NCI-H774 (cell line): Measurements from ENCODE around the gene ERVFRD-1.
"Not testable (repeated sequence)": the region's sequence is repeated elsewhere in the genome, so short reads cannot be mapped to it uniquely, and the experiment has no call there.

Experiments
- DNase-seq: peaks from one replicate; lab custom pipeline; 2025; lab: John Stamatoyannopoulos, UW

The ERVFRD-1 gene

DNA sequence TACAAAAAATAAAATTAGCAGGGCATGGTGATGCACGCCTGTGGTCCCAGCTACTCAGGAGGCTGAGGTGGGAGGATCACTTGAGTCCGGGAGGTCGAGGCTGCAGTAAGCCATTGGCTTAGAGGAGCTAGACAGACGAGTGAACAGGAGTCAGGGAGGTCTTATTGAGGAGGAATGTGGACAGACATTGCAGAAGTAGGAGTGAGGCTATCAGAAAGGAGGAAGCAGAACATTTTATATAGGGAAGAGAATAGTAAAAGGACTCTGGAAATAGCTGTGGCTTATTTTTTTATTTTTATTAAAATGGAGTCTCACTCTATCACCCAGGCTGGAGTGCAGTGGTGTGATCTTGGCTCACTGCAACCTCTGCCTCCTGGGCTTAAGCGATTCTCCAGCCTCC is 20.4 kb downstream of the ERVFRD-1 start:
- DNase-seq = not testable (repeated sequence)

DNA sequence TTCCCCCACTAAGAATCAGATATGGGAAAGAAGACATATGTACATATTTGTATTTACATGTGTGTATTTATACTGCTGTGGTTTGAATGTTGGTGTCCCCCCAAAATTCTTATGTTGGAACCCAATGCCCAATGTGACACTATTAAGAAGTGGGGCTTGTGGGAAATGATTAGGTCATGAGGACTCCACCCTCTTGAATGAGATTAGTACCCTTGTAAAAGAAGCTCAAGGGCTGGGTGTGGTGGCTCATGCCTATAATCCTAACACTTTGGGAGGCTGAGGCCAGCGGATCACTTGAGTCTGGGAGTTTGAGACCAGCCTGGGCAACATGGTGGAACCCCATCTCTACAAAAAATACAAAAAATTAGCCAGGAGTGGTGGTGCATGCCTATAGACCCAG is 21.8 kb downstream of the ERVFRD-1 start:
- no peak for DNase-seq

DNA sequence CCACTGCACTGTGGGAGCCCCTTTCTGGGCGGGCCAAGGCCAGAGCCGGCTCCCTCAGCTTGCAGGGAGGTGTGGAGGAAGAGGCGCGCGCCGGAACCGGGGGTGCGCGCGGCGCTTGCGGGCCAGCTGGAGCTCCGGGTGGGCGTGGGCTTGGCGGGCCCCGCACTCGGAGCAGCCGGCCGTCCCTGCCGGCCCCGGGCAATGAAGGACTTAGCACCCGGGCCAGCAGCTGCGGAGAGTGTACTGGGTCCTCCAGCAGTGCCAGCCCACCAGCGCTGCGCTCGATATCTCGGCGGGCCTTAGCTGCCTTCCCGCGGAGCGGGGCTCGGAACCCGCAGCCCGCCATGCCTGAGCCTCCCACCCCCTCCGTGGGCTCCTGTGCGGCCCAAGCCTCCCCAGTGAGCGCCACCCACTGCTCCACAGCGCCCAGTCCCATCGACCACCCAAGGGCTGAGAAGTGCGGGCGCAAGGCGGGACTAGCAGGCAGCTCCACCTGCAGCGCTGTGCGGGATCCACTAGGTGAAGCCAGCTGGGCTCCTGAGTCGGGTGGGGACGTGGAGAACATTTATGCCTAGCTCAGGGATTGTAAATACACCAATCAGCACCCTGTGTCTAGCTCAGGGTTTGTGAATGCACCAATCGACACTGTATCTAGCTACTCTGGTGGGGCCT is 24.2 kb downstream of the ERVFRD-1 start:
- not testable (repeated sequence) for DNase-seq

DNA sequence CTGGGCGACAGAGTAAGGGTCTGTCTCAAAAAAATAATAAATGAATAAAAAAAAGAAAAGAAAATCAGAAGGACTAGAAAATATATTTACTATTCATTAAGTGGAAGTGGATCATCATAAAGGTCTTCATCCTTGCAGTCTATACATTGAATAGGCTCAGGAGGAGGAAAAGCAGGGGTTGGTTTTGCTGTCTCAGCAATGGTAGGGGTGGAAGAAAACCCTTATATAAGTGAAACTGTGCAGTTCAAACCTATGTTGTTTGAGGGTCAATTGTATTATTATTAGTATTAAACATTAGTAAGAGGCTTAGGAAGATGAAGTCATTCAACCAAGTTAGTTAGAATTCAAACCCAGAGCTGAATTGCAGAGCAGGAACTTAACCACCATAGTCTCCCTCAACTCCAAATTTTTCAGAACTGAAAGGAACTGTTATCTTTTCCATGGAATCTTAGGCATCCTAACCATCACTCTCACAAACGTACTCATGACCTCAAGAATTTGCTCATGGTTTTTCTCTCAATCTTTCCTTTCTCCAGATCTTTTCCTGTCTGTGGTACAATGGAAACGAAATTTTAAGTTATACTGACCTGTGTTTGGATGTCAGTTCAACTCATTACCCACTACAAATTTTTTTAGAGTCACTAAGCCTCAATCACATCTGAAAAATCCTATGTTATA is 25.6 kb downstream of the ERVFRD-1 start:
- no peak for DNase-seq

DNA sequence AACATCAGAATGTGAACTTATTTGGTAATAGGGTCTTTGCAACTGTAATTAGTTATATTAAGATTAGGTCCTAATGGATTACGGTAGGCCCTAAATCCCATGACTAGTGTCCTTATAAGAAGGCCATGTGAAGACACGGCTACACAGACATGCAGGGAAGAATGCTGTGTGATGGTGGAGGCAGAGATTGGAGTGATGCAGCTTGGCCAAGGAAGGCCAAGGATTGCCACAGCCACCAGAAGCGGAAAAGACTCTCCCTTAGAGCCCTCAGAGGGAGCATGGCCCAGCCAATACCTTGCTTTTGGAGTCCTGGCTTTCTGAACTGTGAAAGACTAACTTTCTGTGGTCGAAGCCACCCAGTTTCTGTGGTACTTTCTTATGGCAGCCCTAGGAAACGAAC is 27.6 kb downstream of the ERVFRD-1 start:
- DNase-seq = no peak

DNA sequence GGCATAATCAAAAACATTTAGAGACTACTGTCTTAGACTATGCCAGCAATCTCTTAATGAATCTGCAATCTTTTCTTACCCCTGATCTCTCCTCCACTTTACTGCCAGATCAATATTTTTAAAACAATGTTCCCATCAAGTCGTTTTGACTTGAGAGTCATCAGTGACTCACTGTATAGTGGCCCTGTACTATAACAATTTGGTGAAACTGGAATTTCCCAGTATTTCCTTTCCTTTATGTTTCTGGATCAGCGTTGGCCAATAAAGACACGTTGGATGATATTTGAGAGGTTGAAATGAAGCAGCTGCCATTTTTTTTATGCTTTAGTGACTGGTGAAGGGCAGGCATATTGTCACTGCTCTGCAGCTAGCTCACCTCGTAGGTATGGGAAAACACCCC is 28.0 kb downstream of the ERVFRD-1 start:
- no peak for DNase-seq

DNA sequence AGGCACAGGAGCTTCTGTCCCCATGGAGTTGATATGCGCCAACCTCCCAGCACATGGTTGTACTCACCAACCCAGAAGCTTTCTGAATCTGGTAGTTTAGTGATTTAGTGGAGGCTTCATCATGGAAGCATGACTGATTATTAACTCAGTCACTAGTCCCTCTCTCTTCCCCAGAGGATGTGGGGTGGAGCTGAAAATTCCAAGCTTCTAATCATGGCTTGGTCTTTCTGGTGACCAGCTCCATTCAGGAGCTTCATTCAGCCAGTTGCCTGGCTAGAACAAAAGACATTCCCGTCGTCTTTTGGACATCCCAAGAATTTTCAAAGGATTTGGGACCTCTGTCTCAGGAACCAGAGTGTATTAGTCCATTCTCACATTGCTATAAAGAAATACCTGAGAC is 31.2 kb downstream of the ERVFRD-1 start:
- no peak for DNase-seq

DNA sequence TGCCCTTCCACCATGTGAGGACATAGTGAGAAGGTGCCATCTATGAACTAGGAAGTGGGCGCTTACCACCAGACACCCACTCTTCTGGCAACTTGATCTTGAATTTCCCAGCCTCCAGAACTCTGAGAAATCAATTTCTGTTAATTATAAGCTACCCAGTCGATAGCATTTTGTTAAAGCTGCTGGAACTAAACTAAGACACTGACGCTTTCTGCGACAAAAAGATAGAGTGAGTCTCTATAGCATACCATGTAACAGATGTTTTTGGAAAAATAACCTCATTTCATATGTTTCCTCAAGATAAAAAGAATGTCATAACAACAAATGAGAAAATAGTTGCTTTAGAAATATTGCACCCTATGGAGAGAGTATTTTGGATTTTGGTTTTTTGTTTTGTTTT is 33.3 kb downstream of the ERVFRD-1 start:
- DNase-seq = no peak

DNA sequence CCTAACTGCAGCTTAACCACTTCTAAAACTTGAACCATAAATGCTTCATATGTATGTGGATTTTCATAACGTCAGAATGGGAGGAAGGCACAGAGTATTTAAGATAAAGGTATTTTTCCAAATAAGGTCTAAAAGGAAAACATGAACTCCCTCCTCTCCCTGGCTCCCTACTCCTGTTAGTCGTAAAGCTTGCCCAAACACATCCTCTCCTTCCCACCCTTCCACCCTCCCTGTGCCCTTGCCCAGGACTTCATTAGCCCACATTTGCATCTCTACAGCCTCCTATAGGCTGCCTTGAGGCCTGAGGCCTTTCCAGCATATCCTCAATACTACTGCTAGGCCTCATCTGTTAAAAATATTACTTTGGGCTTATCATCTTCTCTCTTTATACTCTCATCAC is 35.0 kb downstream of the ERVFRD-1 start:
- DNase-seq = no peak

DNA sequence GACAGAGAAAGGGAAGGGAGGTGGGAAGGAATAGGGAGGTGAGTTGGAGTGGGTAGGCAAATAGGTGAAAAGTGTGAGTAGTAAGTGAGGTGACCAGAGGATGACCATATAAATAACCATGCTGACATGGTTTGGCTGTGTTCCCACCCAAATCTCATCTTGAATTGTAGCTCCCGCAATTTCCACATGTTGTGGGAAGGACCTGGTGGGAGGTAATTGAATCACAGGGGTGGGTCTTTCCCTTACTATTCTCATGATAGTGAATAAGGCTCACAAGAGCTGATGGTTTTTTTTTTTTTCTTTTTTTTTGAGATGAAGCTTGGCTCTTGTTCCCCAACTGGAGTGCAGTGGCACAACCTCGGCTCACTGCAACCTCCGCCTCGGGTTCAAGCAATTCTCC is 39.4 kb downstream of the ERVFRD-1 start:
- no peak for DNase-seq

DNA sequence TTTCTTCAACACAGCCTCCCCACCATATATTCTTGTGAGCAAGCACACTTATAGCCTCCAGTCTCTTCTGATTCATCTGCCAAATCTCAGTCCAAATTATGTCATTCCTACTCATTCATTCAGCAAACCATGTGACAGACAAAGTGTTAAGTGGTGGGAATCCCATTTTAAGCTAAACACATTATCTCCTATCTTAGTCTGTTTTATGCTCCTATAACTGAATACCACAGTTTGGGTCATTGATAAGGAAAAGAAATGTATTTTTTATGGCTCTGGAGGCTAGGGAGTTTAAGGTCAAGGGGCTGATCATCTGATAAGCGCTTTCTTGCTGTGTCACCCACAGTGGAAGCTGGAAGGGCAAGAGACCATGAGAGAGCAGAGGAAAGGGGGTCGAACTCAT is 41.8 kb downstream of the ERVFRD-1 start:
- no peak for DNase-seq

DNA sequence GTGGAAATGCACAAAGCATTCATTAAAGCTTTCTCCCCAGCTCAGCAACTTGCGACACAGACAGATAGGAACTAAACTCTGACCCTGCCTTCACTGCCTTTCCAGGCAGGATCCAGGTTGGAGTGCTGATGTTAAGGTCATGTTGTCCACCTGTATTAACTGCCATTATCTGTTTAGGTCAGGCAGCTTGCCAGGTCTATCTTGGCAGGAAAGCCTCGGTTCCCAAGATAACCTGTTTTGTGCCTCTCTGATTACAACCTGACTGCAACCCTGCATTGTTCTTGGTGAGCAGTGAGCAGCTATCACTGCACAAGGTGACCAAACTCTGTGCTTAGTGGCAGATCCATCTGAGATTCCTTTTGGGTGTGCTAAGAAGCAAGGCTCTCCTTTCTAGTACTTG is 44.2 kb downstream of the ERVFRD-1 start:
- no peak for DNase-seq

DNA sequence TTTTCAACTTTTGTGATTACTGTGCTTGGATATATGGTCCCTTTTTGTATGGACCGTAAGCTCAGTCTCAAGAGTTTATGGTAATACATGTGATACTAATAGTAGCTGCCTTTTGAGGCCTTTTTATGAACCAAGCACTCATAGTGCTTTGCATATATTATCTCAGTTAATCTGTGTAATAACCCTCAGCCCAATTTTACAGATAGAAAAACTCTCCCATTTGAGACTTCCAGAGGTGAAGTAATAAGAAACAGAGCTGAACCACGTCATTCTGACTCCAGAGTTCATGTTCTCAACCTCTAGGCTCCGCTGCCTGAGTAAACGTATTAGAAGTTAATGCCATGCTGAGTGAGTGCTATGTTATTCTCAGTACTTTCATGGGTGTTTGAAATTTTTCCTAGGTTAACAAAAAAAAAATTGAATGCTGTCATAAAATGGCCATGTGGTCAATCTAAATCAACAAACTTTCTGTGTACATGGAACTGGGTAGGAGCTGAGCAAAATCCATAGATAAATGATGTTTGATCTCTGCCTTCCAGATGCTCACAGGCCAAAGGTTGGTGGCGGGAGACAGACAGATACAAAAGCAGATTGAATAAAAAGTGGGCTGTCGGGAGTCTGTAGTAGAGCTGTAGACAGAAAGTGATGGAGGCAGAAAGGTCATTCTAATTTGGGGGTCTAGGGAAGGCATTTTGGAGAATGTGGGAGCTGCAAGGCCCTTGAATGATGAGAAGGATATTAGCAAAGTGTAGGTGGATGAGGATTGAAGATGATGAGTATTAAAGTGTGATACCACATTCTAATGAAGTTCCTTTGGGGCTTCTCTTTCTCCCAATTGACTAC is 44.8 kb downstream of the ERVFRD-1 start:
- DNase-seq = no peak

DNA sequence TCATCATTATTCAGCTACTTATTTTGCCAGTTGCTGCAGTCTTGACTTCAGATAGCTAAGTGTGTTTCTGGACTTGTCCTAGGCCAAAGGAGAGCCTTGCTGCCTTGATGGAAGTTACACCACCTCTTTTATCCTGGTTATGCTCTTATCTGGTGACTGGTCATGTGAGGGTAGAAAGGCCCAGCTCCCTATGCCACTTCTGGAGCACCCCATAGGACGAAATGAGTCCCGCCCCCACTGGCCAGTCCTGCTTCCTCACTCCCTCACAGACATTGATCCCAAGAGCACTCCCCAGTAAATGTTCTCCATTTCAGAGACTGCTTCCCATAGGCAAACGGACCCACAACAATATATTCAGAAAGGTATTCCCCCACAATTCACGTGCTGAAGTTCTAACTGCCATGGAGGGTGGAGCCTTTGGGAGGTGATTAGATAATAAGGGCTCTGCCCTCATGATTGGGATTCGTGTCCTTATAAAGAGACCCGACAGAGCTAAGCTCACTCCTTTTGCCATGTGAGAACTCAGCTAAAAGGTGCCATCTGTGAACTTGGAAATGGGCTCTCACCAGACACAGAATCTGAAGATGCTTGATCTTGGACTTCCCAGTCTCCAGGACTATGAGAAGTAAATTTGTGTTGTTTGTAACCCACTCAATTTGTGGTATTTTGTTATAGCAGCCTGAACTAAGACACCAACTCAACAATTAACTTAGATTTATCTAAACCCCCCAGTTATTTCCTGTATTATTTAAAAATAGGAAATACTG is 45.9 kb downstream of the ERVFRD-1 start:
- no peak for DNase-seq

DNA sequence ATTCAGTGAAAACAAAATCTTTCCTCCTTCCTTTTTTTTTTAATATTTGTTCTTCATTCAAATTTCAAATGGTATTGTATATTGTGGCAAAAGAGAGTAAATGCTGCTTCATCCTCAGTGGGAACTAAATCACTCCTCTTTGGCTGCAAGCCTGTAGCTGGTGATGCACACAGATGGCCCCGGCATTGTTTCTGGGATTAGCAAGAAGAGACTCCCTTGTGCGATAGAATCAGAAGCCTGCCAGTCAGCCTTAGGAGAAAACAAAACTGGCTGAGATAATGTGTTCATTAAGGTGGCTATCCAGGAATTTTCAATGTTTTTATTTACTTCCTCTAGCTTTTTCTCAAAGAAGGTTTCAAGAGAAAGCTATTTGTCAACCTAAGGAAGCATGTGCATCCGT is 46.7 kb downstream of the ERVFRD-1 start:
- no peak for DNase-seq

DNA sequence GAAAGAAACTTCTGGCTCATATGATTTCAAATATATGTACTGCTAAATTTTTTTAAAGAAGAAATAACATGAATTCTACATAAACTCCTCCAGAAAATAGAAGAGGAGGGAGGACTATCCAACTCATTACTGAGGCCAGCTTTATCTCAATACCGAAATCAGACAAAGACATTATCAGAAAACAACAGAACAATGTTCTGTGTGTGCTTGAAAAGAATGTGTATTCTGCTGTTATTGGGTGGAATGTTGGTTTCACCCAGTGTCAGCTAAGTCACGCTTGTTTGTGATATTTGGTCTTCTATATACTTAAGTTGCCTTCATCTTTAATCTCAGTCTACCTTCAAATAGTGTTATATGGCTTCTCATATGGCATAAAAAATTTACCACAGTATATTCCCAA is 48.8 kb downstream of the ERVFRD-1 start:
- DNase-seq = no peak

DNA sequence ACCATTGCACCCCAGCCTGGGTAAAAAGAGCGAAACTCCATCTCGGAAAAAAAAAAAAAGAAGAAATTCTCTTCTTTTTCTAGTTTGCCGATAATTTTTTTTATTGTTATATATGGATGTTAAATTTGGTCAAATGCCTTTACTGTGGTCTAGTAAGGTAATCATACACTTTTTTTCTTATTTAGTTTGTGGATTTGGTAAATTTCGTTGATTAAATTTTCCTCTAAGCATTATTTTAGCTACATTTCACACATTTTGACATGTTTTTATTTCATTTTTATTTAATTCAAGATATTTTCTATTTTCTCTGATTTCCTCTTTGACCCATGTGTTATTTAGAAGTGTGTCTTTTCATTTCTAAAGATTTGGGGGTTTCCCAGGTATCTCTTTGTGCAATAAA is 49.4 kb downstream of the ERVFRD-1 start:
- no peak for DNase-seq

DNA sequence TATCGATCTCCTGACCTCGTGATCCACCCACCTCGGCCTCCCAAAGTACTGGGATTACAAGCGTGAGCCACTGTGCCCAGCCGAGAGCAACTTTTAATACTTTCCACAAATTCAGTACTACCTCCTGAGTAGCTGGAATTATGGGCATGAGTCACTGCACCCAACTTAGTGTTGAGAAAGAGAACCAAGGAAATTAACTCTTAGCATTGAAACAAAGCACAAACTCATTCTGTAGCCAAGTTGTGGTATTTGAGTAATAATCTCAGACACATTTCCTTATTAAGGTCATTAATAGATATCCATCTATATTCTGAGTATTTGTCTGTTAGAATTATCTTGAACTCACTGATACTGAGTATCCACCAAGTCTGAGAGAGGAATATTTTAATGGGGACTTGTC is 53.1 kb downstream of the ERVFRD-1 start:
- no peak for DNase-seq

DNA sequence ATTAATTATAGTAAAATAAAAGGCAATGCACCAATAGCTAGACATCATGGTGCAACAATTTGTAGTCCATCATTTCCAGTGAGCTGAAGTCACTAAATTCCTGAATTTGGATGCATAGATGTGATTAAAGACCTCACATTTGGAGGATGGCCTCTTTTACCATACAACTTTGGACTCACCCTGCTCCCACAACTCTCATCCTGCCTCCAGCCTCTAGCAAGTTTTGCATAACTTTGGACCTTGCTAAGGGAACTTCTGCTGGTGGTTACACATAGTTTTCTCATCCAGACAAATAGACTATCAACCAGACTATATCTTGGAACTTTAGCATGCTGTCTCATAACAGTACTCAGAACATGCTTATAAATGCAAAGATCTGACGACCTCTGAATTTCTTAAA is 54.7 kb downstream of the ERVFRD-1 start:
- DNase-seq = no peak

DNA sequence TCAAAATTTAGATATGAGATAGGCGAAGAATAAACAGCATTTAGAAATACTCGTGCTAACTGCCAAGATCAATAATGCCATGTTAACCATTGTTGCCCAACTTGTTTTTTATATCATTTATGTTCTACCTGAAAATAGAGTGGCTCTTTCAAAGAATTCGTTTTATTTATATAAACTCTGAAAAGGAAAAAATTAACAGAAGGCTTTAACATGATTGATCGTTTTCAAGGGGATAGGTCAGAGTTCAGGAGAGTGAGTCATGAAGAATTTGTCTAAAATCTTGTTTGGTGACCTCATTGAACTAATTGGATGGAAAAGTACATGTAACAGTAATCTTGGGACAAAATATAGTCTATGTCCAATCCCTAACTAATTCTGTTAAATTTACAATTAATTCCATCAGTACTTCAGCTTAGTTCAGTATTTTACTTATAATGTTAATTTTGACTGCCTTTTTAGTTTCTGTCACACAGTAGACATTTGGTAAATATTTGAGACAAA is 56.3 kb downstream of the ERVFRD-1 start:
- no peak for DNase-seq

DNA sequence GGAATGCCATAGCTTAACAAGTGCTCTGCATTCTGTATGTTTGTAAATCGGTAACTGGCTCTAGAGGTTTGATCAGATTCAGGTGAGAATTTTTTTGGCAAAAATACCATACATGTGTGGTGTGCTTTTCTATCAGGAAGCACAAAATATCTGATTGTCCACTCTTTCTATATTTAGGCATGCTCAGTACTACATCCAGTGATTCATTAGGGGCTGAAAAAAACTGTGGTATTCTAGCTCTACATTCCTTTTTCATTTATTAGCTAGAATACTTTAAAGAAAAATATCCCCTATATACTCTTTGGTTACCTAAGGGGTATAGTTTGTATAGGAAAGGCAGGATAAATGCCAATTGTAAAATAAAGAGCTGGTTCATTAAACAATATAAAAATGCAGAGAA is 56.8 kb downstream of the ERVFRD-1 start:
- no peak for DNase-seq

DNA sequence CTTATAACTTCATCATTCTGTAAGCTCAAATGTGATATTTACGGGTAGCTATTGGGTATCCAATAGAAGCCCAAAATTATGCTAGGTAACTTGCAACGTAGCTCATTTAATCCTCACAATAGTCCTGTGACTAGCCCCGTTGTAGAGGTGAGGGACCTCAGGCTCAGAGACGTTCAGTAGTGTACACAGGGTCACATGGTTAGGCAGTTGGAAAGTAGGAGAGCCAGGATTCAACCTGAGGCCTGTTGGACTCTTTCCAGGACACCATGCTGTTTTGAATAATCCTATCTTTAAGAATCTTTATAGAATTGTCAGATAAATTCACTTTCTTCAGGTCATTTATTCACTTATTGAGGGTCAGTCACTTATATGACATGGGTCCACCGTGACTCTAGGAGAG is 58.2 kb downstream of the ERVFRD-1 start:
- no peak for DNase-seq
